Psoas muscle (tissue), 8 donors: ENCODE data around the gene CERS5. TPM values are rescaled to one million over a fixed set of nuclear protein-coding genes. Genes with fewer than 3 reads are reported as not detected.
A peak's percentile ranks its signal among the peaks of the same experiment; 100 is the strongest.

Experiments
- ATAC-seq, 4 donors: fragments of 200-7000 bp; cut with Tn5 transposase; one replicate each; pipeline ENCODE4 v1.9.1; 2020; ENCODE audit warnings: moderate library complexity in 3 of 4, mild to moderate bottlenecking in 2 of 4
- DNase-seq, 2 donors: peaks; one replicate each; pipeline ENCODE4 v3.0.0-alpha.2; 2020
- H3K27ac ChIP-seq: fragments of 200-600 bp; one replicate; pipeline ENCODE4 v1.8.0; 2022
- H3K27me3 ChIP-seq, 3 donors: fragments of 200-600 bp in 1 of 3; one replicate each; pipeline versions ENCODE4 v1.6.1 to v1.8.0; 2013 to 2022; ENCODE audit warnings: low read length in 2 of 3, mild to moderate bottlenecking in 2 of 3, moderate library complexity in 1 of 3; ENCODE audit not compliant: insufficient read depth in 3 of 3
- H3K36me3 ChIP-seq, 2 donors: fragments of 200-600 bp in 1 of 2; one replicate each; pipeline versions ENCODE4 v1.6.1 to v1.8.0; 2013 to 2022; ENCODE audit warnings: low read depth in 1 of 2, mild to moderate bottlenecking in 1 of 2, moderate library complexity in 1 of 2; ENCODE audit not compliant: insufficient read depth in 1 of 2
- H3K4me1 ChIP-seq: fragments of 200-600 bp; one replicate; pipeline ENCODE4 v1.8.0; 2022
- H3K4me3 ChIP-seq: fragments of 200-600 bp; one replicate; pipeline ENCODE4 v1.8.0; 2022; ENCODE audit warnings: mild to moderate bottlenecking
- H3K9me3 ChIP-seq: fragments of 200-600 bp; one replicate; pipeline ENCODE4 v1.8.0; 2022
- CTCF ChIP-seq: fragments of 200-600 bp; IDR thresholded peaks from one replicate; pipeline ENCODE4 v1.8.0; 2022; ENCODE audit warnings: antibody characterized with exemption
- WGBS, 3 donors: extraction: QIAGEN DNeasy Blood & Tissue Kit; methylation state at CpG; one replicate each; pipeline versions ENCODE4 v1.1.6 to v1.1.7; 2013; 5-methylcytosine and 5-hydroxymethylcytosine counted together
- intact Hi-C, 2 donors: fragments of 100-400 bp; cut with DNase I; formaldehyde crosslinking; loops; one replicate each; pipeline versions ENCODE4 v1.11.0 to v1.14.2; 2022
- polyA plus RNA-seq, 3 donors: library from polyadenylated mRNA; stranded (reverse); fragments of 200-250 nt; gene quantifications; one replicate each; pipeline ENCODE4 v1.2.3, GENCODE V29; 2013
- total RNA-seq, 4 donors: library from RNA; stranded (reverse); fragmentation: NEBNext Ultra II Directional in 2 of 4; extraction: Animal tissue kit (Norgen Biotek cat#: 25700) in 2 of 4; gene quantifications; one replicate each; pipeline versions ENCODE4 v1.2.1 to v1.2.4, GENCODE V29; 2021 to 2023
- donor health status: healthy with polysubstance abuse.
- donor health status: DM: no; HTN: no; CAD: no; lungs with moderate emphysema.
- donor health status: Bipolar disorder and iron deficiency.
- donor health status: healthy.
- donor health status: DM: yes; HTN: yes; CAD: no.
- donor health status: DM: no; HTN: no; CAD: no.
- donor health status: DM: no; HTN: no; CAD: no.
- donor health status: DM: yes; HTN: yes; CAD: no.

Gene CERS5
- total and polyA plus RNA-seq, 7 donors = 5.2 to 10.7 (median 7.2) TPM

DNA sequence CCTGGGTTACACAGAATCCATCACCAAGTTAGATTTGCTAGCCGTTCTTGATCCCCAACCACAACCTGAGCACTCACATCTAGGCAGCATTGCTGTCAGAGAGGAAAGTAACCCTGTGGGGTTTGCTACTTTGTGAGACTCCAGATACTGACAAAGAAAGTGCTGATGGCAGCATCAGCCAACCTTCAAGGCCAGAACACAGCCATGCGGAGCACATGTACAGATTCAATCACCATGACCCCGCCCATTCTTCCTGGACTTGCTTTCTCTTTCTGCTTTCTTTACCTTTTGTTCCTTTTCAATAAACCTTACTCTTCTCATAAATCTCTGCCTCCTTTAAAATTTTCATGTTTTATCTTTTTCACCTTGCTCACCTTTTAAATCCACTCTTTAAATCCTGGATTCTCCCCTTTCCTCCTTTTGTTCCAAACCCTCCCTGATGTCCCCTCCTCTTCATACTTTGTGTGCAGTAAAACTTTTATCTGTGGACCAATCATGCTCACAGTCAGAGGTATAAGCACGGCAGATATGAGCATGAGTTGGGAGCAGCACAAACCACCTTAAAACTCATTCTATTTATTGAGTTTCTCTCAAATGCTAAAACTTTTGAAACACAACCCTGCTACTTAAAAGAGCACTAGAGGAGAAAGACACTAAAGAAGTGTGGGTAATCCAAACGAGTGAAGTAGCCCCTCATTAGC is 21.9 kb upstream of the CERS5 start:
- no peaks in the 10 kb centered on the region for H3K9me3 ChIP-seq
- intact Hi-C loops = loop anchor here (5.0 kb wide), 2 partner anchors 123 to 128 kb away; no protein-coding TSS in a partner anchor
- TF ChIP-seq CTCF = no peak
- peak overlapping the region; percentile 50 for H3K27ac ChIP-seq
- no peaks in the 10 kb centered on the region for H3K27me3 ChIP-seq
- WGBS, 3 donors = 92 to 94% (median 92%) methylated on average over 5 of the region's 5 CpGs
- DNase-seq (no peak), ATAC-seq (no peak)
- H3K4me1 ChIP-seq = peaks cover 27% of the 10 kb centered on the region
- H3K36me3 ChIP-seq = peaks cover 0 to 57% of the 10 kb centered on the region in 2 donors
- no peak overlapping the region for H3K4me3 ChIP-seq

DNA sequence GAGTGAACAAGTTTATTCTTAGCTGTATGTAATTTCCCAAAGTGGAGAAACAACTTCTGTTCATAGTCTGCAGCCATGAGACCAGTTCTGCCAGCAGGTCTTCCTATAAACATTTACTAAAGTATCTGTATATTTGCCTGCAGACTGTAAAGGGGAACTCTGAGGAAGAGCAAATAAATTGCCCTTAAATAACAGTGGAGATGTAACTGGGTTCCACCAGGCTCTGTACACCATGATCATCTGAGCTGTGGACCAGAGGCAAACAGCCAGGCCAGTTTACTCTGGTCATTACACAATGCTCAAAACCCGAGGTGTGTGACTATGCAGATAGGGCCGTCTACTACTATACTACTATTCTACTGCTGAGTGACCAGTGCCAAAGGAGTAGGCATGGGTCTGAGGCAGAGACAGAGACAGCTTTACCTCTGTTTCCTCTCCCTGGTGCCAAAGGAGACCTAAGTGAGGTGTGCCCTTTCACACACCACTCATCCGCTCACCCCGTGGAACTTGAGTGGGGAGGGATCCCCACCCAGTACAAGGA is 21.1 kb upstream of the CERS5 start:
- Histone ChIP-seq H3K9me3 (no peaks in the 10 kb centered on the region), H3K36me3 (peaks cover 0 to 53% of the 10 kb centered on the region in 2 donors), H3K27ac (peak overlapping the region; percentile 50), H3K4me1 (peaks cover 27% of the 10 kb centered on the region), H3K4me3 (no peak overlapping the region), H3K27me3 (no peaks in the 10 kb centered on the region)
- no peak for TF ChIP-seq CTCF
- 55 to 72% (median 65%) methylated on average over 4 of the region's 4 CpGs for WGBS, 3 donors
- ATAC-seq (peak; percentile 28 to 76 (median 68)), DNase-seq (no peak)
- intact Hi-C loops = loop anchor here (5.0 kb wide), 2 partner anchors 124 to 129 kb away; no protein-coding TSS in a partner anchor

DNA sequence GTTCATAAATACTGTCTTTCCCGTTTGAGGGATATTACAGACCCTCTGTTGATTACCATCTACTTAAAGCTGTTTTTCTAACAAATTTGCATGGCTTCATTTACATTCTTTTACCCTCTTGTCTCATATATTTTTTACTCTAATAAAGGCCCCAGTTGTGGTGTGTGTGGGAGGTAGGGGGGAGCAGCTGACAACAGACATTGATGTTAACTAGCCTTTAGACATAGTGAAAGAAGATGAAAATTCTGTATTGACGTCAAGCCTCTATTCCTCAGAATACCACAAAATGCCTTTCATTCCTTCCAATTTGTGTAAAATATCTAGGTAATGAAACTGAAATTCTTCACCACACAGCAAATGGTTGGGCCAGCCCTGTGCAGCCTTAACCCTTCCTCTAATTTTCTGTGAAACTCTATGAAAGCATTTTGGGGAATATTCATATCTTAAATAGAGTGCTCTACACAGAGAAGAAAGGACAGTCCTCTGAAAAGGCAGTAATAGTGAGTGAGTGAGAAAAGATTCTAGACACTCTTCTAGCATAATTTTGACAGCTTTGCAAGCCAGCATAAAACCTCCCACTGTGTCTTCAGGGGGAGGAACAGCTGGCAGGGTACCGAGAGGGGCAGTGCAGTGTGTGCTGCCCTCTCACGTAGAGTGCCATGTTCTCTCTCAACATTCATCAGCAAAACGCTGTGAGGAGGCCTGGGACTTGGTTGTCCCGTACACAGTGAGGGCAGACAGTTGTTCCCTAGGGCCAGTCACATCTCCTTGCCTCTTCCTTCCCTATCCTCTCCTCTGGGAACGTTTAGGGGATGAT is 20.1 kb upstream of the CERS5 start:
- H3K27me3 ChIP-seq = no peaks in the 10 kb centered on the region
- no peaks in the 10 kb centered on the region for H3K9me3 ChIP-seq
- no peak for DNase-seq
- no peak overlapping the region for H3K4me3 ChIP-seq
- intact Hi-C loops = loop anchor here (5.0 kb wide), 2 partner anchors 125 to 130 kb away; no protein-coding TSS in a partner anchor
- WGBS, 3 donors = 48 to 59% (median 53%) methylated on average over 7 of the region's 7 CpGs
- TF ChIP-seq CTCF = no peak
- H3K4me1 ChIP-seq = peaks cover 27% of the 10 kb centered on the region
- peak overlapping the region; percentile 50 for H3K27ac ChIP-seq
- peaks cover 0 to 44% of the 10 kb centered on the region in 2 donors for H3K36me3 ChIP-seq
- no peak for ATAC-seq

- no peaks in the 10 kb centered on the region for H3K9me3 ChIP-seq
- ATAC-seq (no peak), DNase-seq (no peak)
- no peak overlapping the region for H3K4me3 ChIP-seq
- no peak for TF ChIP-seq CTCF
- no peak overlapping the region for H3K27ac ChIP-seq
- peaks cover 0 to 41% of the 10 kb centered on the region in 2 donors for H3K36me3 ChIP-seq
- WGBS, 3 donors = 49 to 61% (median 61%) methylated on average over 1 of the region's 1 CpG
- intact Hi-C loops = loop anchor here (5.0 kb wide), 2 partner anchors 126 to 131 kb away; no protein-coding TSS in a partner anchor
- peaks cover 27% of the 10 kb centered on the region for H3K4me1 ChIP-seq
- no peaks in the 10 kb centered on the region for H3K27me3 ChIP-seq
Measured at GRCh38 chr12:50186681-50187080, 19.5 kb upstream of the CERS5 start.
